Activated naive CD8-positive, alpha-beta T cell (primary cell): ENCODE data around the gene ZDHHC1.

ENCODE experiments used
- H3K27ac Mint-ChIP-seq: one replicate; pipeline ENCODE4 v1.8.0; 2021; ENCODE audit warnings: mixed read lengths
- H3K27me3 Mint-ChIP-seq: one replicate; pipeline ENCODE4 v1.8.0; 2021; ENCODE audit warnings: mixed read lengths
- H3K36me3 Mint-ChIP-seq: one replicate; pipeline ENCODE4 v1.8.0; 2021; ENCODE audit warnings: mixed read lengths
- H3K4me1 Mint-ChIP-seq: one replicate; pipeline ENCODE4 v1.8.0; 2021; ENCODE audit warnings: low read depth, mixed read lengths
- H3K4me3 Mint-ChIP-seq: one replicate; pipeline ENCODE4 v1.8.0; 2021; ENCODE audit warnings: mild to moderate bottlenecking, mixed read lengths
- H3K9me3 Mint-ChIP-seq: one replicate; pipeline ENCODE4 v1.8.0; 2021; ENCODE audit warnings: low read depth, mixed read lengths

ZDHHC1 gene

GRCh38 chr16:67415872-67416793, at the start of gene ZDHHC1:
Gene ZDHHC1, minus strand, starts transcription at chr16:67416477. Its CDS starts 8,702 bp downstream, at chr16:67407775.
- peaks cover 16% of the 10 kb centered on the region for H3K27me3 Mint-ChIP-seq
- H3K27ac Mint-ChIP-seq, result no peak within 1 kb of the TSS
- peak within 1 kb of the TSS; percentile 86 for H3K4me3 Mint-ChIP-seq
- no peaks in the 10 kb centered on the region for H3K9me3 Mint-ChIP-seq
- H3K36me3 Mint-ChIP-seq, result no peaks in the 10 kb centered on the region
- peaks cover 10% of the 10 kb centered on the region for H3K4me1 Mint-ChIP-seq

- H3K27me3 Mint-ChIP-seq, result no peaks in the 10 kb centered on the region
- H3K4me3 Mint-ChIP-seq, result no peak overlapping the region
- no peaks in the 10 kb centered on the region for H3K9me3 Mint-ChIP-seq
- H3K4me1 Mint-ChIP-seq, result peaks cover 16% of the 10 kb centered on the region
- no peak overlapping the region for H3K27ac Mint-ChIP-seq
- no peaks in the 10 kb centered on the region for H3K36me3 Mint-ChIP-seq
These were observed 48.3 kb upstream of the ZDHHC1 start for GRCh38 chr16:67464565-67464964.

GRCh38 chr16:67463691-67464090, 47.4 kb upstream of the ZDHHC1 start:
- Mint-ChIP-seq H3K27ac (no peak overlapping the region), H3K4me1 (peaks cover 18% of the 10 kb centered on the region), H3K36me3 (no peaks in the 10 kb centered on the region), H3K9me3 (no peaks in the 10 kb centered on the region), H3K27me3 (no peaks in the 10 kb centered on the region), H3K4me3 (no peak overlapping the region)

GRCh38 chr16:67463059-67463458, 46.8 kb upstream of the ZDHHC1 start:
- peaks cover 17% of the 10 kb centered on the region for H3K4me1 Mint-ChIP-seq
- H3K27me3 Mint-ChIP-seq, result no peaks in the 10 kb centered on the region
- H3K27ac Mint-ChIP-seq, result no peak overlapping the region
- H3K4me3 Mint-ChIP-seq, result no peak overlapping the region
- no peaks in the 10 kb centered on the region for H3K9me3 Mint-ChIP-seq
- H3K36me3 Mint-ChIP-seq, result no peaks in the 10 kb centered on the region

GRCh38 chr16:67462279-67462655, 46.0 kb upstream of the ZDHHC1 start:
- H3K36me3 Mint-ChIP-seq, result no peaks in the 10 kb centered on the region
- no peak overlapping the region for H3K4me3 Mint-ChIP-seq
- no peaks in the 10 kb centered on the region for H3K9me3 Mint-ChIP-seq
- no peaks in the 10 kb centered on the region for H3K27me3 Mint-ChIP-seq
- H3K27ac Mint-ChIP-seq, result no peak overlapping the region
- peaks cover 13% of the 10 kb centered on the region for H3K4me1 Mint-ChIP-seq

GRCh38 chr16:67461600-67462278, 45.5 kb upstream of the ZDHHC1 start:
- H3K9me3 Mint-ChIP-seq, result no peaks in the 10 kb centered on the region
- H3K27ac Mint-ChIP-seq, result no peak overlapping the region
- H3K27me3 Mint-ChIP-seq, result no peaks in the 10 kb centered on the region
- no peak overlapping the region for H3K4me3 Mint-ChIP-seq
- no peaks in the 10 kb centered on the region for H3K36me3 Mint-ChIP-seq
- H3K4me1 Mint-ChIP-seq, result peaks cover 16% of the 10 kb centered on the region

- Mint-ChIP-seq H3K27ac (no peak overlapping the region), H3K4me3 (no peak overlapping the region), H3K4me1 (peaks cover 21% of the 10 kb centered on the region), H3K36me3 (no peaks in the 10 kb centered on the region), H3K27me3 (no peaks in the 10 kb centered on the region), H3K9me3 (no peaks in the 10 kb centered on the region)
These were observed 44.7 kb upstream of the ZDHHC1 start for GRCh38 chr16:67460961-67461360.

- Mint-ChIP-seq H3K27ac (no peak overlapping the region), H3K9me3 (no peaks in the 10 kb centered on the region)
These were observed 43.9 kb upstream of the ZDHHC1 start for GRCh38 chr16:67460168-67460567.

GRCh38 chr16:67459861-67460150, 43.5 kb upstream of the ZDHHC1 start:
- H3K4me3 Mint-ChIP-seq, result no peak overlapping the region
- no peaks in the 10 kb centered on the region for H3K9me3 Mint-ChIP-seq
- no peaks in the 10 kb centered on the region for H3K36me3 Mint-ChIP-seq
- H3K4me1 Mint-ChIP-seq, result peaks cover 18% of the 10 kb centered on the region
- H3K27ac Mint-ChIP-seq, result no peak overlapping the region
- H3K27me3 Mint-ChIP-seq, result no peaks in the 10 kb centered on the region

More at GRCh38 chr16:67460168-67460567, 43.9 kb upstream of the ZDHHC1 start:
- Mint-ChIP-seq H3K4me1 (peaks cover 19% of the 10 kb centered on the region), H3K36me3 (no peaks in the 10 kb centered on the region), H3K4me3 (no peak overlapping the region), H3K27me3 (no peaks in the 10 kb centered on the region)

- Mint-ChIP-seq H3K9me3 (no peaks in the 10 kb centered on the region), H3K27ac (no peak overlapping the region), H3K4me3 (no peak overlapping the region), H3K4me1 (peaks cover 17% of the 10 kb centered on the region), H3K36me3 (no peaks in the 10 kb centered on the region), H3K27me3 (no peaks in the 10 kb centered on the region)
These were observed 43.0 kb upstream of the ZDHHC1 start for GRCh38 chr16:67459066-67459860.

GRCh38 chr16:67458121-67458641, 41.9 kb upstream of the ZDHHC1 start:
- H3K4me3 Mint-ChIP-seq, result no peak overlapping the region
- no peaks in the 10 kb centered on the region for H3K9me3 Mint-ChIP-seq
- H3K27me3 Mint-ChIP-seq, result no peaks in the 10 kb centered on the region
- no peaks in the 10 kb centered on the region for H3K36me3 Mint-ChIP-seq
- H3K27ac Mint-ChIP-seq, result no peak overlapping the region
- peaks cover 17% of the 10 kb centered on the region for H3K4me1 Mint-ChIP-seq

GRCh38 chr16:67457611-67458010, 41.3 kb upstream of the ZDHHC1 start:
- Mint-ChIP-seq H3K4me1 (peaks cover 17% of the 10 kb centered on the region), H3K27ac (no peak overlapping the region), H3K27me3 (no peaks in the 10 kb centered on the region), H3K9me3 (no peaks in the 10 kb centered on the region), H3K36me3 (no peaks in the 10 kb centered on the region), H3K4me3 (no peak overlapping the region)

GRCh38 chr16:67456391-67457081, 40.3 kb upstream of the ZDHHC1 start:
- no peak overlapping the region for H3K4me3 Mint-ChIP-seq
- peak overlapping the region; percentile 51 for H3K27ac Mint-ChIP-seq
- no peaks in the 10 kb centered on the region for H3K27me3 Mint-ChIP-seq
- peaks cover 17% of the 10 kb centered on the region for H3K4me1 Mint-ChIP-seq
- H3K36me3 Mint-ChIP-seq, result no peaks in the 10 kb centered on the region
- no peaks in the 10 kb centered on the region for H3K9me3 Mint-ChIP-seq

- peaks cover 16% of the 10 kb centered on the region for H3K4me1 Mint-ChIP-seq
- H3K27ac Mint-ChIP-seq, result no peak overlapping the region
- no peaks in the 10 kb centered on the region for H3K27me3 Mint-ChIP-seq
- H3K9me3 Mint-ChIP-seq, result no peaks in the 10 kb centered on the region
- H3K4me3 Mint-ChIP-seq, result no peak overlapping the region
- no peaks in the 10 kb centered on the region for H3K36me3 Mint-ChIP-seq
These were observed 38.6 kb upstream of the ZDHHC1 start for GRCh38 chr16:67454852-67455251.
